ENCODE results near the gene SRSF9.

SRSF9 gene

DNA sequence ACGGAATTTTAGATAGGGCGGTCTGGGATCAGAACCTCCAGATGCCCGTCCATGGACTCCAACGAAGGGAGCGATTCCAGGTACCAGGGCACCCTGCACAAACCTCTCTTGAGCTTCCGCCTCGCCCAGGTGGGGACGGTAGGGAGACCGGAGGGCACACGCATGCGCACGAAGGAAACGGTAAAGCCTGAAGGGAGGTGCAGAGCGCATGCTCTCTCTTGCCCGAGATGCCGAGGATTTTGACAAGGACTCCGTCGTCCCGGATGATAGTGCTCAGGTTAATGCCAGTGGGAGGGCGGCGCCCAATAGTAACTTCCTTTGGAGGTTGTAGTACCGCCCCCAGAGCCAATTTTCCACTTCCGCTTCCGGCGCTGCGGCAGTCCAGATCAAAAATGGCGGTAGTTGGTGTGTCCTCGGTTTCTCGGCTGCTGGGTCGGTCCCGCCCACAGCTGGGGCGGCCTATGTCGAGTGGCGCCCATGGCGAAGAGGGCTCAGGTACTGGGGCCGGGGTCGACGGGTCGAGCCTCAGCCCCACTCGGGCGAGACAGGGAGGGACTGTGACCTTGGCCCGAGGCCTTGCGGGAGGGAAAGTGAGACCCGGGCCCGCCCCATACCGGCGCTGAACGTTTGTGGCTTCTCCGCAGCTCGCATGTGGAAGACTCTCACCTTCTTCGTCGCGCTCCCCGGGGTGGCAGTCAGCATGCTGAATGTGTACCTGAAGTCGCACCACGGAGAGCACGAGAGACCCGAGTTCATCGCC is 31.6 kb downstream of the SRSF9 start, which contains the start of gene COX6A1:
Gene COX6A1, plus strand, starts transcription at position 379 of the 760 bp plus-strand sequence. Its CDS starts 14 bp downstream, at position 393.
- H3K9me2 ChIP-seq (ENCODE audit: low read depth, low read length) = no peaks in the 10 kb centered on the region
- H3K4me2 ChIP-seq (ENCODE audit: low read length) = peak within 1 kb of the TSS; percentile 88
- H4K20me1 ChIP-seq (ENCODE audit: insufficient read depth, low read length) = no peaks in the 10 kb centered on the region
- H3K79me2 ChIP-seq (ENCODE audit: insufficient read depth, low read length) = peaks cover 17% of the 10 kb centered on the region
- peak within 1 kb of the TSS; percentile 63 for H3K27ac ChIP-seq (ENCODE audit: low read depth, low read length, poor library complexity, severe bottlenecking)
- peak within 1 kb of the TSS; percentile 78 for H3K9ac ChIP-seq (ENCODE audit: low read length)
- H3K27me3 ChIP-seq (ENCODE audit: insufficient read depth, low read length) = no peaks in the 10 kb centered on the region
- peak within 1 kb of the TSS; percentile 73 for H2AFZ ChIP-seq (ENCODE audit: low read length)
- TF ChIP-seq EZH2 (IDR thresholded peaks at IDR 0.05; ENCODE audit: borderline replicate concordance, low read length) = no peak
- 0 out of 2 replicates have a peak, but pooled peaks have one; percentile 6 for TF ChIP-seq CTCF (IDR thresholded peaks at IDR 0.05; ENCODE audit: low read length)
- H3K9me3 ChIP-seq (ENCODE audit: low read length) = no peaks in the 10 kb centered on the region
- H3K4me1 ChIP-seq (ENCODE audit: insufficient read depth, low read length, severe bottlenecking) = peaks cover 25% of the 10 kb centered on the region
- H3K4me3 ChIP-seq (ENCODE audit: low read depth, low read length, poor library complexity, severe bottlenecking) = peak within 1 kb of the TSS; percentile 87
- H3K36me3 ChIP-seq (ENCODE audit: insufficient read depth, low read length) = peaks cover 23% of the 10 kb centered on the region
- no peaks in the 10 kb centered on the region; the same call in 1 of the 2 replicates for H3F3A ChIP-seq (ENCODE audit: insufficient read depth, low read length)

- H4K20me1 ChIP-seq (ENCODE audit: insufficient read depth, low read length) = no peaks in the 10 kb centered on the region
- no peaks in the 10 kb centered on the region for H3K9me3 ChIP-seq (ENCODE audit: low read length)
- H3K79me2 ChIP-seq (ENCODE audit: insufficient read depth, low read length) = no peaks in the 10 kb centered on the region
- no peaks in the 10 kb centered on the region for H3K27me3 ChIP-seq (ENCODE audit: insufficient read depth, low read length)
- no peak overlapping the region for H3K27ac ChIP-seq (ENCODE audit: low read depth, low read length, poor library complexity, severe bottlenecking)
- H3K36me3 ChIP-seq (ENCODE audit: insufficient read depth, low read length) = no peaks in the 10 kb centered on the region
- no peak overlapping the region for H2AFZ ChIP-seq (ENCODE audit: low read length)
- TF ChIP-seq CTCF (IDR thresholded peaks at IDR 0.05; ENCODE audit: low read length) (no peak), EZH2 (IDR thresholded peaks at IDR 0.05; ENCODE audit: borderline replicate concordance, low read length) (no peak)
- no peak overlapping the region for H3K9ac ChIP-seq (ENCODE audit: low read length)
- H3F3A ChIP-seq (ENCODE audit: insufficient read depth, low read length) = no peaks in the 10 kb centered on the region
- H3K4me2 ChIP-seq (ENCODE audit: low read length) = no peak overlapping the region
- H3K4me1 ChIP-seq (ENCODE audit: insufficient read depth, low read length, severe bottlenecking) = peaks cover 4% of the 10 kb centered on the region
- H3K9me2 ChIP-seq (ENCODE audit: low read depth, low read length) = no peaks in the 10 kb centered on the region
- no peak overlapping the region for H3K4me3 ChIP-seq (ENCODE audit: low read depth, low read length, poor library complexity, severe bottlenecking)
Measured at GRCh38 chr12:120432772-120433525, 36.6 kb downstream of the SRSF9 start.

- no peak overlapping the region for H3K4me3 ChIP-seq (ENCODE audit: low read depth, low read length, poor library complexity, severe bottlenecking)
- no peaks in the 10 kb centered on the region for H3K9me3 ChIP-seq (ENCODE audit: low read length)
- no peak overlapping the region for H2AFZ ChIP-seq (ENCODE audit: low read length)
- no peaks in the 10 kb centered on the region for H3K9me2 ChIP-seq (ENCODE audit: low read depth, low read length)
- no peak overlapping the region for H3K4me2 ChIP-seq (ENCODE audit: low read length)
- no peaks in the 10 kb centered on the region for H3K4me1 ChIP-seq (ENCODE audit: insufficient read depth, low read length, severe bottlenecking)
- TF ChIP-seq CTCF (IDR thresholded peaks at IDR 0.05; ENCODE audit: low read length) (no peak), EZH2 (IDR thresholded peaks at IDR 0.05; ENCODE audit: borderline replicate concordance, low read length) (no peak)
- H3K9ac ChIP-seq (ENCODE audit: low read length) = no peak overlapping the region
- no peaks in the 10 kb centered on the region for H3K79me2 ChIP-seq (ENCODE audit: insufficient read depth, low read length)
- H3K27me3 ChIP-seq (ENCODE audit: insufficient read depth, low read length) = peaks cover 5% of the 10 kb centered on the region; the same call in 1 of the 2 replicates
- no peaks in the 10 kb centered on the region for H3K36me3 ChIP-seq (ENCODE audit: insufficient read depth, low read length)
- H3K27ac ChIP-seq (ENCODE audit: low read depth, low read length, poor library complexity, severe bottlenecking) = no peak overlapping the region
- no peaks in the 10 kb centered on the region for H4K20me1 ChIP-seq (ENCODE audit: insufficient read depth, low read length)
- H3F3A ChIP-seq (ENCODE audit: insufficient read depth, low read length) = no peaks in the 10 kb centered on the region
Measured at GRCh38 chr12:120429368-120429767, 40.2 kb downstream of the SRSF9 start.
